Stimulated activated CD4-positive, alpha-beta T cell treated with anti-CD3 and anti-CD28 coated beads, Interleukin-12 subunit alpha, Interleukin-12 subunit beta, amount 100 ng/mL, for 48 hours (primary cell): ENCODE results near the gene GALNTL6.
"Not testable (repeated sequence)": the region's sequence is repeated elsewhere in the genome, so short reads cannot be mapped to it uniquely, and the experiment has no call there.

ENCODE experiments used
- DNase-seq, 3 donors: peaks; one replicate each; pipeline ENCODE4 v3.0.0-alpha.2; 2020; ENCODE audit warnings: low read depth in 2 of 3, low spot score in 1 of 3

GALNTL6 gene

GRCh38 chr4:172369471-172369959, 556.3 kb downstream of the GALNTL6 start:
- no peak for DNase-seq

- DNase-seq, result no peak
These were observed 564.4 kb downstream of the GALNTL6 start for GRCh38 chr4:172377486-172378140.

- DNase-seq, result no peak
These were observed 566.6 kb downstream of the GALNTL6 start for GRCh38 chr4:172379834-172380233.

GRCh38 chr4:172390331-172390730, 577.1 kb downstream of the GALNTL6 start:
- DNase-seq, result no peak

- no peak for DNase-seq
These were observed 579.5 kb downstream of the GALNTL6 start for GRCh38 chr4:172392741-172393140.

GRCh38 chr4:172393220-172393619, 580.0 kb downstream of the GALNTL6 start:
- no peak for DNase-seq

- DNase-seq, result no peak
These were observed 591.5 kb downstream of the GALNTL6 start for GRCh38 chr4:172404676-172405075.

GRCh38 chr4:172410363-172410762, 597.2 kb downstream of the GALNTL6 start:
- DNase-seq, result no peak

GRCh38 chr4:172411149-172411548, 597.9 kb downstream of the GALNTL6 start:
- no peak for DNase-seq

- DNase-seq, result no peak
These were observed 599.8 kb downstream of the GALNTL6 start for GRCh38 chr4:172412851-172413580.

GRCh38 chr4:172428979-172429378, 615.8 kb downstream of the GALNTL6 start:
- not testable (repeated sequence) for DNase-seq

GRCh38 chr4:172480471-172480870, 667.3 kb downstream of the GALNTL6 start:
- DNase-seq, result no peak

- DNase-seq, result no peak
These were observed 668.8 kb downstream of the GALNTL6 start for GRCh38 chr4:172481802-172482508.

GRCh38 chr4:172485007-172485406, 671.8 kb downstream of the GALNTL6 start:
- no peak for DNase-seq

- DNase-seq, result no peak
These were observed 673.3 kb downstream of the GALNTL6 start for GRCh38 chr4:172486531-172486930.

- DNase-seq, result no peak
These were observed 676.7 kb downstream of the GALNTL6 start for GRCh38 chr4:172489861-172490260.

- DNase-seq, result no peak
These were observed 682.6 kb downstream of the GALNTL6 start for GRCh38 chr4:172495769-172496168.

GRCh38 chr4:172497321-172497720, 684.1 kb downstream of the GALNTL6 start:
- no peak for DNase-seq

GRCh38 chr4:172514011-172514410, 700.8 kb downstream of the GALNTL6 start:
- DNase-seq, result no peak

- DNase-seq, result no peak
These were observed 701.6 kb downstream of the GALNTL6 start for GRCh38 chr4:172514801-172515200.

GRCh38 chr4:172515266-172515879, 702.2 kb downstream of the GALNTL6 start:
- no peak for DNase-seq
